ENCODE measurements around the gene ZWILCH. TPM values are rescaled to one million over a fixed set of nuclear protein-coding genes. Genes with fewer than 3 reads are reported as not detected.
A peak's percentile ranks its signal among the peaks of the same experiment; 100 is the strongest.

Gene ZWILCH
- total and polyA plus RNA-seq, 9 of the 15 experiments (the other 6 are each of a cell fraction or from before 2014, with no cell fraction given): 32.8 to 94.2 (median 52.1) TPM

DNA sequence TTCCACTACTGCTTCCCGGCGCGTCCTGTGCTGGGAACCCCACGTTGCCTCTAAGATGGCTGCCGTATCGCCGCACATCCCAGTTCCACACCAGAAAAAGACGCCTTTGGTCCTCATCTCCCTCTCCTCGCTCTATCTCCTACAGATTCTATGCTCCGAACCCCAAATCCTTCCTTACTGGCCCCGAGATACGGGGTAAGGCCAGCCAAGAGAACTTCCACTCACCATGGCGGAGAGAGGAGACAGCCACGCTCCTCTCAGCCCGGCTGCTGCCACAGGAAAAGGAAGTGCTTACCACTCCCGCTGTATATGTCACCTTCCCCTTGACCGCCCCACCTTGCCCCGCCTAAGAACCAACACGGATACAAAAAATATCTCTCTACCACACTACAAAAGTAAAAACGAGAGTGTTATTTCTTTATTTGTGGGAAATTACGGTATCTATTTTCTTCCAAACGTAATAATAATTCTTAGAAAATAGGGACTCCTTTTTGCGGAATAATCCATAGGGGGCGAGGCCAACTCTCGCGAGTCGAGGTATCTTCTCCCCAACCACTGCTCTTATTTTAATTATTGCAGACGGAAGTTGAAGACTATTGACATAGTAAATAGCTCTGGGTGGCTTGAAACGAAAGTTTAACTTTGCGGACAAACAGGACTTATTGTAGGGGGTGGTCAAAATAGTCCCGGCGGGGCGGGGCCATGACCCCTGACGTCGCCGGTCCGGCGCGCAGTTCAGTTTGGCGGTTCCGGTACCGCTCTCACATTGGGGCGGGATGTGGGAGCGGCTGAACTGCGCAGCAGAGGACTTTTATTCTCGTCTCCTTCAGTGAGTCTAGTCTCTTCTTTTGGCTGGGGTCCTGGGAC lies at the start of gene ZWILCH, which contains the start of gene RPL4 (continued):
- TF ChIP-seq, protein P1, sequence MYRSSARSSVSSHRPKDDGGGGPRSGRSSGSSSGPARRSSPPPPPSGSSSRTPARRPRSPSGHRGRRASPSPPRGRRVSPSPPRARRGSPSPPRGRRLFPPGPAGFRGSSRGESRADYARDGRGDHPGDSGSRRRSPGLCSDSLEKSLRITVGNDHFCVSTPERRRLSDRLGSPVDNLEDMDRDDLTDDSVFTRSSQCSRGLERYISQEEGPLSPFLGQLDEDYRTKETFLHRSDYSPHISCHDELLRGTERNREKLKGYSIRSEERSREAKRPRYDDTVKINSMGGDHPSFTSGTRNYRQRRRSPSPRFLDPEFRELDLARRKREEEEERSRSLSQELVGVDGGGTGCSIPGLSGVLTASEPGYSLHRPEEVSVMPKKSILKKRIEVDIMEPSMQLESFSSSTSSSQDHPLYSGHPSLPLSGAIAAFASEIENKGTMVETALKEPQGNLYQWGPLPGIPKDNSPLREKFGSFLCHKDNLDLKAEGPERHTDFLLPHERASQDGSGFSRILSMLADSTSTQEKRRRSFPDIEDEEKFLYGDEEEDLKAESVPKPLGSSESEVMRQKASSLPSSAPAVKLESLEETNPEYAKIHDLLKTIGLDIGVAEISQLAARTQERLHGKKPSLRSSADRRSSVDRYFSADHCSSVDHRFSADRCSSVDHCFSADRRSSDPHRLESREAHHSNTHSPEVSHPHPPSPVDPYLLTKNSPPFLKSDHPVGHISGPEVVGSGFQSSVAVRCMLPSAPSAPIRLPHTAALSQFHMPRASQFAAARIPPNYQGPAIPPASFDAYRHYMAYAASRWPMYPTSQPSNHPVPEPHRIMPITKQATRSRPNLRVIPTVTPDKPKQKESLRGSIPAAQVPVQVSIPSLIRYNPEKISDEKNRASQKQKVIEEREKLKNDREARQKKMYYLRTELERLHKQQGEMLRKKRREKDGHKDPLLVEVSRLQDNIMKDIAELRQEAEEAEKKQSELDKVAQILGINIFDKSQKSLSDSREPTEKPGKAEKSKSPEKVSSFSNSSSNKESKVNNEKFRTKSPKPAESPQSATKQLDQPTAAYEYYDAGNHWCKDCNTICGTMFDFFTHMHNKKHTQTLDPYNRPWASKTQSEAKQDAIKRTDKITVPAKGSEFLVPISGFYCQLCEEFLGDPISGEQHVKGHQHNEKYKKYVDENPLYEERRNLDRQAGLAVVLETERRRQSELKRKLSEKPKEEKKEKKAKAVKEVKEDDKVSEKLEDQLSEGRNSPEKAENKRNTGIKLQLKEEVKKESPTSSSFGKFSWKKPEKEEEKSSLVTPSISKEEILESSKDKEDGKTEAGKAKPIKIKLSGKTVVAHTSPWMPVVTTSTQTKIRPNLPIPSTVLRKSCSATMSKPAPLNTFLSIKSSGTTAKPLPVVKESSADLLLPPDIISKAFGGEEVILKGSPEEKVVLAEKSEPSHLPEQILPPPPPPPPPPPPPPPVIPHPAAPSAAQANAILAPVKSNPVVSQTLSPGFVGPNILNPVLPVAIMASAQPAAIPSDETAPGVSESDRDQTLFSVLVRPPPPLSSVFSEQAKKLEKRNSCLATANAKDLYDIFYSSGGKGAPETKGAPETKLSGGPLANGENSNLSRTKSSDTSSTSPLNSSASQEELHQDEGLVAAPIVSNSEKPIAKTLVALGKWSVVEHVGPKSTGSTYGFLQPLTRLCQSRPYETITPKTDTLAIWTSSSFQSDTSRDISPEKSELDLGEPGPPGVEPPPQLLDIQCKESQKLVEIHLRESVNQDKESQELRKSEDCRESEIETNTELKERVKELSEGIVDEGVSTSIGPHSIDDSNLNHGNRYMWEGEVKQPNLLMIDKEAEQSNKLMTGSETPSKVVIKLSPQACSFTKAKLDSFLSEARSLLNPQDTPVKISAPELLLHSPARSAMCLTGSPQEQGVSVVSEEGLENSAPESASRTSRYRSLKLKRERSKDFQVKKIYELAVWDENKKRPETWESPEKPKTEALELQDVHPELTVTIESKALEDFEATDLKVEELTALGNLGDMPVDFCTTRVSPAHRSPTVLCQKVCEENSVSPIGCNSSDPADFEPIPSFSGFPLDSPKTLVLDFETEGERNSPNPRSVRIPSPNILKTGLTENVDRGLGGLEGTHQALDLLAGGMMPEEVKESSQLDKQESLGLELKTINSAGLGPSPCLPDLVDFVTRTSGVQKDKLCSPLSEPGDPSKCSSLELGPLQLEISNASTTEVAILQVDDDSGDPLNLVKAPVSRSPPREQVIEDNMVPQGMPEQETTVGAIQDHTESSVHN (IDR thresholded peaks at IDR 0.05; ENCODE audit: borderline replicate concordance in 1 of 2, low read depth in 1 of 2): peak in 1 of 2 experiments; percentile 79; a peak in 2 of 4 replicates
- TF ChIP-seq STAT5A (IDR thresholded peaks at IDR 0.05; ENCODE audit: borderline replicate concordance, low read length) (peak; percentile 4; the same call in 1 of the 2 replicates), ZNF507 (tag; conservative IDR thresholded peaks at IDR 0.05) (no peak), NFE2L1 (tag; IDR thresholded peaks at IDR 0.05; ENCODE audit: borderline replicate concordance, low read depth) (no peak), DPF2 (IDR thresholded peaks at IDR 0.05) (peak; percentile 48; the same call in 1 of the 2 replicates), CXXC5 (CRISPR knock-in tag; IDR thresholded peaks at IDR 0.05) (peak; percentile 65; the same call in 1 of the 2 replicates), ELF2 (CRISPR knock-in tag; IDR thresholded peaks at IDR 0.05) (0 out of 2 replicates have a peak, but pooled peaks have one; percentile 4), RAD51 (IDR thresholded peaks at IDR 0.05; ENCODE audit: borderline replicate concordance, low read depth) (peak; percentile 63; the same call in 1 of the 2 replicates), ZNF766 (CRISPR knock-in tag; conservative IDR thresholded peaks at IDR 0.05) (0 out of 2 replicates have a peak, but pooled peaks have one; percentile 37), RAD21 (CRISPR knock-in tag; conservative IDR thresholded peaks at IDR 0.05 in 1 of 2, IDR thresholded peaks at IDR 0.05 in 1 of 2) (no peak), MYNN (IDR thresholded peaks at IDR 0.05) (peak; percentile 78; the same call in 1 of the 2 replicates), MYNN (CRISPR knock-in tag; IDR thresholded peaks at IDR 0.05) (no peak)
- TF ChIP-seq, protein P2, sequence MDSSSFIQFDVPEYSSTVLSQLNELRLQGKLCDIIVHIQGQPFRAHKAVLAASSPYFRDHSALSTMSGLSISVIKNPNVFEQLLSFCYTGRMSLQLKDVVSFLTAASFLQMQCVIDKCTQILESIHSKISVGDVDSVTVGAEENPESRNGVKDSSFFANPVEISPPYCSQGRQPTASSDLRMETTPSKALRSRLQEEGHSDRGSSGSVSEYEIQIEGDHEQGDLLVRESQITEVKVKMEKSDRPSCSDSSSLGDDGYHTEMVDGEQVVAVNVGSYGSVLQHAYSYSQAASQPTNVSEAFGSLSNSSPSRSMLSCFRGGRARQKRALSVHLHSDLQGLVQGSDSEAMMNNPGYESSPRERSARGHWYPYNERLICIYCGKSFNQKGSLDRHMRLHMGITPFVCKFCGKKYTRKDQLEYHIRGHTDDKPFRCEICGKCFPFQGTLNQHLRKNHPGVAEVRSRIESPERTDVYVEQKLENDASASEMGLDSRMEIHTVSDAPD (CRISPR knock-in tag; IDR thresholded peaks at IDR 0.05): no peak
- TF ChIP-seq, protein P3, sequence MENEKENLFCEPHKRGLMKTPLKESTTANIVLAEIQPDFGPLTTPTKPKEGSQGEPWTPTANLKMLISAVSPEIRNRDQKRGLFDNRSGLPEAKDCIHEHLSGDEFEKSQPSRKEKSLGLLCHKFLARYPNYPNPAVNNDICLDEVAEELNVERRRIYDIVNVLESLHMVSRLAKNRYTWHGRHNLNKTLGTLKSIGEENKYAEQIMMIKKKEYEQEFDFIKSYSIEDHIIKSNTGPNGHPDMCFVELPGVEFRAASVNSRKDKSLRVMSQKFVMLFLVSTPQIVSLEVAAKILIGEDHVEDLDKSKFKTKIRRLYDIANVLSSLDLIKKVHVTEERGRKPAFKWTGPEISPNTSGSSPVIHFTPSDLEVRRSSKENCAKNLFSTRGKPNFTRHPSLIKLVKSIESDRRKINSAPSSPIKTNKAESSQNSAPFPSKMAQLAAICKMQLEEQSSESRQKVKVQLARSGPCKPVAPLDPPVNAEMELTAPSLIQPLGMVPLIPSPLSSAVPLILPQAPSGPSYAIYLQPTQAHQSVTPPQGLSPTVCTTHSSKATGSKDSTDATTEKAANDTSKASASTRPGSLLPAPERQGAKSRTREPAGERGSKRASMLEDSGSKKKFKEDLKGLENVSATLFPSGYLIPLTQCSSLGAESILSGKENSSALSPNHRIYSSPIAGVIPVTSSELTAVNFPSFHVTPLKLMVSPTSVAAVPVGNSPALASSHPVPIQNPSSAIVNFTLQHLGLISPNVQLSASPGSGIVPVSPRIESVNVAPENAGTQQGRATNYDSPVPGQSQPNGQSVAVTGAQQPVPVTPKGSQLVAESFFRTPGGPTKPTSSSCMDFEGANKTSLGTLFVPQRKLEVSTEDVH (IDR thresholded peaks at IDR 0.05; ENCODE audit: low read depth, partially characterized antibody): peak; percentile 90
